HG02981 (cell line): ENCODE results near the gene TPSAB1.
"Not testable (repeated sequence)": the region's sequence is repeated elsewhere in the genome, so short reads cannot be mapped to it uniquely, and the experiment has no call there.

Experiments used
- ATAC-seq: cut with Tn5 transposase; IDR thresholded peaks from one replicate; pipeline ENCODE4 v1.9.1; 2021; ENCODE audit warnings: mild to moderate bottlenecking, moderate library complexity; ENCODE audit not compliant: unreplicated experiment

Gene TPSAB1

DNA sequence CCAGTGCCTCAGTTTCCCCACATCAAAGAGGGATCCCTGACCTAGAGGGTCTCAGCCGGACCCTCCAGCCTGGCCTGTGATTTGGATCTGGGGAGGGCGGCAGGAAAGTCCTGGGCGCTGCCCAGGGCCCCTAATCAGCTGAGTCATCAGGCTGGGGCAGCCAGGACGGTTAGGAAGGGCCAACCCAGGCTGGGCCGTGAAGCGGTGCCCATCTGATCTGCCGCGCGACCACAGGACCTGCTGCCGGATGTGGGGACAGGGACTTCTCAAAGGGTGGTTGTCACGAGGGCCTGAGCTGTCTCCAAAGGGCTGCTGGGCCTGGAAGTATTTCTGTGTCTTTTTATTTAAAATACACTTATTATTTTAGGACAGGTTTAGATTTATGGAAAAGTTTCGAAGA, 4.4 kb downstream of the TPSAB1 start:
- ATAC-seq = no peak

DNA sequence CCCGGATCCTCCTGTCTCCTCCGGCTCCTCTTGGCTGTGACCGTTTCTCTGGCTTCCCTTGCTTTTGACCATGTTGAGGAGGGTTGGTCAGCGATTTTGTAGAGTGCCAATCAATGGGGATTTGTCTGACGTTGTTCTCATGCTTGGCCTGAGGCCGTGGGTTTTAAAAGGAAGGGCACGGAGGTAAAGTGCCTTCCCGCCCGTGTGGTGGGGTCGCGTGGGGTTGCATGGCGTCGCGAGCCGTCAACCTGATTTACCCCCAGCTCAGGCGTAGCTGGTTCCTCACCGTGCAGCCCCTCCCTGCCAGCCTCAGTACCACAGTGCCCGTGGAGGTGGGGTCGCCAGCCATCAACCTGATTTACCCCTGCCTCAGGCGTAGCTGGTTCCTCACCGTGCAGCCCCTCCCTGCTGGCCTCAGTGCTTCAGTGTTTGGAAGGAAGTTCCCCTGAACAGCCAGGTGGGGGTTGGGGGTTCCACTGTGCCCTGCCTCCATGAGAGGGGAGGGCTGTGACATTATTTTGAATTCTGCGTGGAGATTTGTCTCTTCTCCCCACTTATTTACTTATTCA, 5.0 kb downstream of the TPSAB1 start:
- no peak for ATAC-seq

DNA sequence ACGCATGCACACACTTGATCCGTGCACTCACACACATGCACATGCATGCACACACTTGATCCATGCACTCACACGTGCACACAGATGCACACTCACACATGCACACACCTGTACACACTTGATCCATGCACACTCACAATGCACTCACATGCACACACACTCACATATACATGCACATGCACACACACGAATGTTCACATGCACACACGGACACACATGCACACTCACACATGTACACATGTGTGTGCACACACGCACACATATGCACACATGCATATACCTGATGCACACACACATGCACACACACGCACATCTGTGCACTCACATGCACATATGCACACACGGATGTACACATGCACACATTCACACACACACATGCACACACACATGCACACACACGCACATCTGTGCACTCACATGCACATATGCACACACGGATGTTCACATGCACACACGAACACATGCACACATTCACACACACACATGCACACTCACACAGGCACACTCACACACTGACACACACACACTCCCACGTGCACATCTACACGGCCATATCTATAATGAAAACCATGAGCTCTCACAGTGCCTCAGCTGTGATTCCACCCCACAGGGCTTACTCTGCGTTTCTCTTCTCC, 7.5 kb downstream of the TPSAB1 start:
- ATAC-seq = not testable (repeated sequence)

DNA sequence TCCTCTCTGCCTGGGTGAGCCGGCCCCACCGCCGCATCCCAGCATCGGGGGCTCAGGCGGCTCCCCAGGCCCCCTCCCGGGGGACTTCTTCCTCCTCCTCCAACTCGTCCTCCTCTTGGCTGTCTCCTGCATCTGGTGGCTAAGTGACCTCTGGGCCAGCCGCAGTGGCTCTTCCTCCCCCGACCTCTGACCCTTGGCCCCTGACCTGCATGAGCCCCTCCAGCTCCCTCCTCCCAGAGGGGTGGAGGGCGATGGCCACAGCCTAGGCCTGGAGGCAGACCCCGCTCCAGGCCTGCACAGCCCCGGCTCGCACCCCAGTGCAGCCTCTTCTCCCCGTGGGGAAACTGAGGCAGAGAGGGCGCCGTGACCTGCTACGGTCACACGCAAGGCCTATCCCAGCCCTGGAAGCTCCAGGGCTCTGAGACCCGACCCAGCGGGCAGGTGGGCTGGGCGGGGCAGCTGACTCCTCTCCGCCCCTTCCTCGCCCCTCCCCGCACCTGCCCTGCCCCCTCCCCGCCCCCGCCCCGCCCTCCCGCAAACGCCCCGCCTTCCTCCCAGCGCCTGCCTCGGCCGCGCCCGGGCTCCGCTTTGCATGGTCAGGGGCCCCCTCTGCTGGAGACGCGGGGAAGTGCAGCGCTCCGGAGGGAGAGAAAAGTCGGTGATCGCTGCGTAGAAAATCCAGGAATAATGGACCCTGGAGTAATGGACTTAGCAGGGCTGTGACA, 8.7 kb downstream of the TPSAB1 start:
- ATAC-seq = not testable (repeated sequence)

DNA sequence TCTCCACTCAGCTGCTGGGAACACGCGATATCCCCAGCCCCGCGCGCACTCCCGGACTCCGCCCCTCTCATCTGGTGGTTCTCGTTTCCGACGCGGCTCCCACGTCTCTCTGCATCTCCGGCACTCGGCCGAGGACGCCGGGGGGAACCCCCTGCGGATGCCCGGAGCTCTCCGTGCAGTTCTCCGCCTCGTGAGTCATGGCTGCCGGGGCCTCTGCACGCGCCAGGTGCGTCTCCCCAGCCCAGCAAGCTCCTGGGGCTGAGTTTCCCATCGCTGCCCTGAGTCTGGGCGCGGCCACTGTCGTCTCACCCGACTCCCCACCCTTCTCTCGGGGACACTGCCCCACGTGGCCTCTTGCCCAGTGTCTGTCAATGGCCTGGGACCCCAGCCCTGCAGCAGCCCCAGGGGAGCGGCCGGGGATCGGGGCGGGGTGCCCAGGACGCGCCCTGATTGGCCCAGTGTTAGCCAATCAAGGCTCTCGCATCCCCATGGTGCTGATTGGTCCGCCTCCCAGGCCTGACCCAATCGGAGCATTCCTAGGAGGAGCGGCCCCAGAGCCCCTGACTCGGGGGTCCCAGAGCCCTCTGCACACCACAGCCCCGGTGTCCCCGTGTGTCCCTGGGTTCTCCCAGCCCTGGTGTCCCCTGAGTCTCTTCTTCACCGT, 13.3 kb downstream of the TPSAB1 start:
- ATAC-seq = not testable (repeated sequence)

DNA sequence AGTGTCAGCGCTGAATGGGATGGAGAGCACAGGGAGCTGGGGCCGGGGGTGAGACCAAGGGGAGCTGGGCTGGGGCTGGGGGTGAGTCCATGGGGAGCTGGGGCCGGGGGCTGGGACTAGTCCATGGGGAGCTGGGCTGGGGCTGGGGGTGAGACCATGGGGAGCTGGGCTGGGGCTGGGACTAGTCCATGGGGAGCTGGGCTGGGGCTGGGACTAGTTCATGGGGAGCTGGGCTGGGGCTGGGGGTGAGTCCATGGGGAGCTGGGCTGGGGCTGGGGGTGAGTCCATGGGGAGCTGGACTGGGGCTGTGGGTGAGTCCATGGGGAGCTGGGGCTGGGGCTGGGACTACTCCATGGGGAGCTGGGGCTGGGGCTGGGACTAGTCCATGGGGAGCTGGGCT, 14.3 kb downstream of the TPSAB1 start:
- not testable (repeated sequence) for ATAC-seq

DNA sequence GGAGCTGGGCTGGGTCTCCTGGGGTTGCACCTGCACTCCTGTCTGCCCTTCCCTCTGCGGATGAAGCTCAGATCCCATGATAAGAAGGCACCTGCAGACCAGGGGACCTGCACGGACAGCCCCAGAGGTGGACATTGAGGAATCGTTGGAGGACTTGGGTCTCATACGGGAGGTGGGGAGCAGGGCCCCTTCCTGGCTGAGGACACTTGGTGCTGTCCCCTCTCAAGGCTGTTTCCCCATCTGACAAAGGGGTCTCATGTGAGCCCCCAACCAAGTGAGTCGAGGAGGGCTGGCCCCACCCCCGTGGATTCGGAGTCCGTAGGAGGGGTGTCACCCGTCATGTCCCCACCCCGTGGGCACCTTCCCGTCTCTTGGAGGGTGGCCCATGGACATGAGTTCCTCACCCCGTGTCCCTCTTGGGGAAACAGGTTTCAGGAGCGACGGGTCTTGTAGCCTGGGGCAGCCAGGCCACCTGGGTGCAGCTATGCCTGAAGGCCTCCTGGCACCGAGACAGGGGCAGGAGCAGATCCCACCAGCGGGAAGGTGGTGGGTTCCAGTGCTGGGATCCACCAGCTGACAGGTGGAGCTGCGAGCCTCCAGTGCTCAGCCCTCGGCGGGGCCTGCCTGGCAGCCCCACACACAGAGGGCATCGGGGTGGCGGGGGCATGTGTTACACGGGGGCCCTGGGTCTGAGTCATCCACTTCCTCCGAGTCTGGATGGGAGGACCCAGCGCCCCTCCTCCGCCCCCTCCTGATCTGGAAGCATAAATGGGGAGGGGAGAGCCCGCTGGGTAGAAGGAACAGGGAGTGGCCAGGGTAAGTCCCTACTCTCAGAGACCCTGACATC, 15.0 kb downstream of the TPSAB1 start, which contains the start of gene TPSD1:
TPSD1 (plus strand) TSS at position 794 of the 847 bp plus-strand sequence. CDS start 212 bp downstream, outside the sequence.
- not testable (repeated sequence) for ATAC-seq

DNA sequence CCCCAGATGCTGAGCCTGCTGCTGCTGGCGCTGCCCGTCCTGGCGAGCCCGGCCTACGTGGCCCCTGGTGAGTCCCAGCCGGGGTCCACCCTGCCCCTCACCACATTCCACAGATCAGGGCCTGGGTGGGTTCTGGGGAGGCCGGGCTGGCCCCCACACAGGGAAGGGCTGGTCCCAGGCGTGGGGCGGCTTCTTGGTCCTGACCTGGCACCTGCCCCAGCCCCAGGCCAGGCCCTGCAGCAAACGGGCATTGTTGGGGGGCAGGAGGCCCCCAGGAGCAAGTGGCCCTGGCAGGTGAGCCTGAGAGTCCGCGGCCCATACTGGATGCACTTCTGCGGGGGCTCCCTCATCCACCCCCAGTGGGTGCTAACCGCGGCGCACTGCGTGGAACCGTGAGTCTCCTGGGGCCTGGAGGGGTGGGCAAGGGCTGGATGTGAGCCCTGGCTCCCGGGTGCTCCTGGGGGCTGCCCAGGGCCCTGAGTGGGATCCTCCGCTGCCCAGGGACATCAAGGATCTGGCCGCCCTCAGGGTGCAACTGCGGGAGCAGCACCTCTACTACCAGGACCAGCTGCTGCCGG, 15.9 kb downstream of the TPSAB1 start:
- not testable (repeated sequence) for ATAC-seq

DNA sequence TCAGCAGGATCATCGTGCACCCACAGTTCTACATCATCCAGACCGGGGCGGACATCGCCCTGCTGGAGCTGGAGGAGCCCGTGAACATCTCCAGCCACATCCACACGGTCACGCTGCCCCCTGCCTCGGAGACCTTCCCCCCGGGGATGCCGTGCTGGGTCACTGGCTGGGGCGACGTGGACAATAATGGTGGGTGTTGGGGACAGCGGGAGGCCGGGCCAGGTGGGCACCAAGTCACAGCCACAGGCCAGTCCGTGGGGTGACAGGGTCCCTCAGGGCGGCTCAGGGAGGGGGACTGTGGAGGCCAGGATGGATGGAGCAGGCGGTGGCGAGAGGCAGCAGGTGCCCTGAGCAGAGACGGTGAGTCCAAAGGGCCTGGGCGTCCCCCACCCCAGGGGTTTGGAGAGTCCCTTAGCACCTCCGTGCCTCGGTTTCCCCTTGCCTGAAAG, 16.4 kb downstream of the TPSAB1 start:
- ATAC-seq = no peak

DNA sequence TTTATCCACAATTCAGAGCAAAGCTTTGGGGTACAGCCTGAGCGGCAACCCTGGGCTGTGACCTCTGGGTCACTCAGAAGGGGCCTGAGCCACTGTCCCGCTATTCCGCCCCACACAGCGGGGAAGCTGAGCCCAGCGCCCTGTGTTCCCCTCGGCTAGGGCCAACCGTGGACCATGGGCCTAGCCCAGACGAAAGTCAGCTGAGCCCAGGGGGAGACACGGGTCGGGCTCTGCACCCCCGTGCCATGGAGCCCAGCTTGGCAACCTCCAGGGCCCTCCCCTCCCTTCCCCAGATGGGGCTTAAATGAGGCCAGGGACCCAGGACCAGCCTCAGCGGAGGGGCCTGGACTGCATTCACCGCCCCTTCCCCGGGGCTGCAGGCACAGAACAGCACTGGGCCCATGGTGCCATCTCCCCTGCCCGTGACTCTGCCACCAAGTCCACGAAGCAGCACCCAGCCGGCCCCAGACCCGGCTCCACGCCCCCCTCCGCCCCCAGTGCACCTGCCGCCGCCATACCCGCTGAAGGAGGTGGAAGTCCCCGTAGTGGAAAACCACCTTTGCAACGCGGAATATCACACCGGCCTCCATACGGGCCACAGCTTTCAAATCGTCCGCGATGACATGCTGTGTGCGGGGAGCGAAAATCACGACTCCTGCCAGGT, 17.2 kb downstream of the TPSAB1 start:
- ATAC-seq = no peak

DNA sequence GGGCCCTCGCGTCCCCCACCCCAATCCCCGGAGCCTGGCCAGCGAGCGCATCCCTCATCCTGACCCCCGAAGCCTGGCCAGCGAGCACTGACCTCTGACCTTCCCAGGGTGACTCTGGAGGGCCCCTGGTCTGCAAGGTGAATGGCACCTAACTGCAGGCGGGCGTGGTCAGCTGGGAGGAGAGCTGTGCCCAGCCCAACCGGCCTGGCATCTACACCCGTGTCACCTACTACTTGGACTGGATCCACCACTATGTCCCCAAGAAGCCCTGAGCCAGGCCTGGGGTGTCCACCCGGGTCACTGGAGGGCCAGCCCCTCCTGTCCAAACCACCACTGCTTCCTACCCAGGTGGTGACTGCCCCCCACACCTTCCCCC, 17.7 kb downstream of the TPSAB1 start:
- ATAC-seq = no peak

DNA sequence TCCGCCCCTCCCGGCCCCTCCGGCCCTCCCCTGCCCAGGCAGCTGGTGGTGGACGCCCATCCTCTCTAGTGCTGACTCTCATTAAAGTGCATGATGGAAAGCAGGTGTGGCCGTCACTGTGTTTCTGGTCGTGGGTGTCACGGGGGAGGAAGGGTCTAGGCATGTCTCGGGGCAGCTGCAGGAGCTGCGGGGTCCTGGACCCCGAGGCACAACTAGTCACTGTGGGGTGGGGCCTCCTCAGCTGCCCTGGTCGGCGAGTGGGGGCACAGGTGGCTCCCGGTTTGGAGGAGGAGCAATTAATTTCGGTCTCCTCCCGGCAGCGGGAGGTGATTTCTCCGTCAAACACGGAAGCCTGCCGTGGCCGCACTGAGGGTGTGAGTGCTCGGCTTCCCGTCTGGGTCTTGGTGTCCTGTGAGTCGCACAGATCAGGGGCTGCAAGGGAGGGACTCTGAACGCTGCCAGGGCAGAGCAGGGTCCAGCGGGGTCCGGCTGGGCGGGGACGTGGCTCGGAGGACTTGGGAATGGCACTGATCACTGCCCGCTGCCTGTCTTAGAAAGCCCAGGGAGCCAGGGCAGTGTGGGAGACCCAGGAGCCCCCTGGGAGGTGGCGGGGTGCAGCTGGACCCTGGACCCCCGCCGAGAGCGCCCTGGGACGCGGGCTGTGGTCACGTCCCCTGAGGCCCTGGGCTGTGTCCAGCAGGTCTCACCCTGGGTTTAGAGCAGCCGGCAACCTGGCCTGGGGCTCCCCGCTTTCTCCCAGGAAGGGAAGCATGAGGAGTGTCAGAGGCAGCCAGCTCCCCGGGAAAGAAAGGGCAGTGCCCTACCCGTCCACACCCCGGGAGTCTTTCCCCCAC, 18.6 kb downstream of the TPSAB1 start:
- no peak for ATAC-seq

DNA sequence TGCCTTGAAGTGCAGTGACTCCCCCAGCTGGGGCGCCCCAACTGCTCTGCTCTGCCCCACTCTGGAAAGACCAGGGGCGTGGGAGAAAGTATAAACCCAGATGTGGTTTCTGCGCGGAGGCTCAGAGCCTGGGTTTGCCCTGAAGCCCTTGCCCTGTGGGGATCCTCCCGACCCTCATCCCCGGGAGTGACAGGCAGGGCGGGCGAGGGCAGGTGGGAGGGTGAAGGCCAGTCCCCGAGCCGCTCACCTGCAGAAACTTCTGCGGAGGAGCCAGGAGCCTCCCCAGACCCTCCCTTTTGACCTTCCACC, 19.2 kb downstream of the TPSAB1 start:
- ATAC-seq = no peak

DNA sequence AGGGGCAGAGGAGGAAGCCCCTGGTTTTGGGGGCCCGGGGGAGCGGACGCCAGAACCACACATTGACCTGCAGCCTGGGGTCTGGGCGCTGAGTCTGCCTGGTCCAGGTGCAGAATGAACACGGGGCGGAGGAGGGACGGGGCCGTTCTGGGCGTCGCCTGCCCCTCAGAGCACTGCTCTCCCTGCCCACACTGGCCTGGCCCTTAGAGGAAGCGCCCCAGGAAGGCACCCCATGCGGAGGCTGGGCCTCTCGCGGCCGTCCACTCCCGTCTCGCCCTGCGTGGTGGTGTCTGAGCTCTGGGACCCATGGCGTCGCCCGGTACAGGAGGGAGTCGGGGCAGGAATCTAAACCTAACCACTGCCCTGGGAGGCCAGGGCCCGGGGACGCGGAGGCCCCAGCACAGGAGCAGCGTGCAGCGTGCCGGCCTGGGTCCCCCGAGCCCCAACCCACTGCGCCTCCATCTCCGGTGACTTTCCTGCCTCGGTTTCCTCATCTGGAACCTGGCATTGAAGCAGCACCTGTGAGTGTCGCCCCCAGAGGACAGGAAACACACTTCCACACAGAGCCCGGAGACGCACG, 19.7 kb downstream of the TPSAB1 start:
- no peak for ATAC-seq

DNA sequence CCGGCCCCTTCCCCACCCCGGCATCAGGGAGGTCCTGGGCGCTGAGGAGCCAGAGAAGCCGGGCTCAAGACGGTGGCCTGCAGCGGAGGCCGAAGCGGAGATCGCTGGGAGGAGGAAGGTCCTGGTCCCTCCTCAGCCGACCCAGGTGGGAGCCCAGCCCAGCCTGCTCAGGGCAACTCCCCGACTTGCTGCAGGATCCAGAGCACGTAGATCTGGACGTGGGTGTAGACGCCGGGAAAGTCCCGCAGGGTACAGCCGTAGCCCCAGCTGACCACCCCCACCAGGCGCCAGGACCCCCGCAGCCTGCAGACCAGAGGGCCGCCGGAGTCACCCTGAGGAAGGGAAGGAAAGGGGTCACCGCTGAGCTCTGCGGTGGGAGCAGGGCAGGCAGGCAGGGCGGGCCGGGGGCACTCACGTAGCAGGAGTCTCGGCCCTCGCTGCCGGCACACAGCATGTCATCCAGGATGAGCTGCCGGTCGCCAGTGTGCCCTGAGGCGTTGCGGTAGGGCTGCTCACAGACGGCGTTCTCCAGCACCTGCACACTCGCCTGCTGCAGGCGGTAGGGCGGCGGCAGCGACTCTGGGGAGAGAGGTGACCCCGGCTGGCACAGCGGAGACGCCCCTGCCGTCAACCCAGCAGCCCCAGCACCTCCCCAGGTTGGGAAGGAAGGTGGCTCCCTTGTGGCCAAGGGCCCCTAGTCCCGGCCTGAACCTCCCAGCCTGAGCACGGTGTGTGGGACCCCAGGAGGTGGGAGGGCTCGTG, 20.8 kb downstream of the TPSAB1 start:
- no peak for ATAC-seq

DNA sequence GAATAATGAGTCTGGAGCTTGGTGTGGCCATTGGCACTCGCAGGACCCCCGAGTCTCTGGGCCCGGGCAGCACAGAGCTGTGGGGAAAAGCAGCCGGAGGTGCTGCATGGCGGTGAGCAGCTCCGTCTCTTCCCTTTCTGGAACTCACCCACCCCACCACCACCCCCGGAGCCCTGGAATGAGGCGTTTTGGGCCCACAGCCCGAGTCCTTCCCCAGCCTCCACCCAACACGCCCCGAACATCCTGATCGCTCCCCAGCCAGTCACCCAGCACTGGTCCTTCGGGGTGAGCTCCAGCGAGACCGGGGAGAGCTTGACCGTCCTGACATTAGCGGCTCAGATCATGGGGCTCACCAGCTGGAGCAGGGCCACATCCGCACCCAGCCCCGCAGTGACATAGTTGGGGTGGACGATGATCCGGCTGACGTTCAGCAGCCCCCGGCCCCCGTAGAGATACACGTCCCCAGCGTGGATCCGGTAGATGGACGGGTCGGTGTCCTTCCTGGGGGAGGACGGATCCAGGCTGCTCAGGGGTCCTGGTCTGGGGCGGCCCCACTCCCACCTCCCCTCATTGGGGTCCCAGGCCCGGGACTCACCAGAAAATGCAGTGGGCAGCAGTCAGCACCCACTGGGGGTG, 21.8 kb downstream of the TPSAB1 start:
- no peak for ATAC-seq

DNA sequence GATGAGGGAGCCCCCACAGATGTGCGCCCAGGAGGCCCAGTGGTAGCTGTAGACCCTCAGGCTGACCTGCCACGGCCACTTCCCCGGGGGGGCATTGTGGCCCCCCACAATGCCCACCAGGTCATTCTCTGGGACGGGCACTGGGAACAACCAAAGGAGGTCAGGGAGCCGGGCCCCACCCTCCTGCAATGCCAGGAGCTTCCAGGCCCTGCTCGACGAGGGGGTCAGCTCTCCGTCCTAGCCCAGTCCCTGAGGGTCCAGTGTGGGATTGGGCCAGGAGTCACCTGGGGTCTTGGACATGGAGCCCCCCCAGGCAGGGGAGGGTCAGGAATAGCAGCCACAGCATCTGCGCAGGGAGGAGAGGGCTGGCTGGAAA, 22.3 kb downstream of the TPSAB1 start:
- no peak for ATAC-seq
